ENCODE measurements around the gene KBTBD4.

KBTBD4 gene

DNA sequence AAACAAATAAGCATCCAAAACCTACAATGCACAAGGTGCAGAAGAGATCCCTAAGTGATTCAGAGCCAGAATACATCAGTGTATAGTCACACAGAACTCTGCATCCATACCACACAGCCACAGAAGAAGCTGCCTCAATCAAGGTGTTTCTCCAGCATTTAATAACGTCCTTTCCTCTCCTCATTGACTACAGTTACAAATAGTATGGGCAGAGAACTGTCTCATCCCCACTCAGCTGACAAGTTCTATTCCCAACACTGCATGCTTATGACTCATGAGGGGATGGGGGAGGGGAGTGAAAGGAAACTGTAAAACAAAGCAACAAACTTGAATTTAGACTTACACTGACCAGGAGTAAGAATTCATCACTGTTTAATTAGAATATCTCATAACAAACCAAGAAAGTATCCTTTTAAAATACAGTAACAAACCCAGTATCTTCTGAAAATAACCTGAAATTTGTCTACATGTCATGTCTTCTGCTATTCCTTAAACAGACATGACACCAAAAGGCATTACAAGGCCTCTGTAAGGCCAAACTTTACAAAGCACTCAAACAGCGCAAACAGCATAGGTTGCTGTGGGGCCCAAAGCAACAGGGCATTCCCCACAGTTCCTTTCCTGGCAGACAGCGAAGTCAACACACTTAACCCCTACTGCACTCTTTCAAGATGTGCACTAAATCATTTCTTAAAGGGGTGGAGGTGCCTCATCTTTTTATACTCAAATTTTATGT lies 55.1 kb downstream of the KBTBD4 start:
- no peak for DNase-seq
